Measurements from ENCODE around the gene TMEM196. TPM values are rescaled to one million over a fixed set of nuclear protein-coding genes. Genes with fewer than 3 reads are reported as not detected.

The TMEM196 gene
- total and polyA plus RNA-seq, 9 of the 15 experiments (the other 6 are each of a cell fraction or from before 2014, with no cell fraction given) = not detected

- Histone ChIP-seq H4K20me1 (replicated peaks; ENCODE audit: control insufficient read depth, insufficient read depth, low read length) (no peaks in the 10 kb centered on the region), H3K9me3 (replicated peaks; ENCODE audit: control insufficient read depth, insufficient read depth, low read depth, low read length) (no peaks in the 10 kb centered on the region), H3K27me3 (ENCODE audit: control insufficient read depth in 2 of 2, insufficient read depth in 2 of 2, low read length in 2 of 2) (no peaks in the 10 kb centered on the region), H3K9ac (ENCODE audit: insufficient read depth in 1 of 2, low read depth in 2 of 2, low read length in 2 of 2) (no peak overlapping the region), H3K27ac (ENCODE audit: extremely low read depth, low read depth, low read length) (no peak overlapping the region), H3K4me3 (no peak overlapping the region), H3K36me3 (ENCODE audit: control insufficient read depth, insufficient read depth, low read length) (no peaks in the 10 kb centered on the region), H3K79me2 (ENCODE audit: control insufficient read depth, insufficient read depth, low read length) (no peaks in the 10 kb centered on the region), H3K9me1 (ENCODE audit: control insufficient read depth, insufficient read depth, low read length) (no peaks in the 10 kb centered on the region), H2AFZ (ENCODE audit: low read depth, low read length) (no peak overlapping the region), H3K4me2 (ENCODE audit: insufficient read depth, low read length) (no peak overlapping the region), H3K4me1 (replicated peaks in 1 of 2; ENCODE audit: control insufficient read depth in 2 of 2, insufficient read depth in 2 of 2, low read length in 2 of 2) (no peaks in the 10 kb centered on the region)
- DNase-seq (ENCODE audit: extremely low read depth in 1 of 4, low spot score in 3 of 4) (no peak), ATAC-seq (no peak), FAIRE-seq (no peak)
- ChIA-PET CTCF (ENCODE audit: low intra/inter-chr PET ratio) (no interaction called here), POLR2A (no interaction called here)
- BruUV-seq (replicated peaks) = no TSS peak
- in situ Hi-C loops (cut with MboI) (no loop called here), intact Hi-C loops (cut with micrococcal nuclease) (no loop called here)
- no peak for TF ChIP-seq HMGXB4 (CRISPR knock-in tag; IDR thresholded peaks at IDR 0.05)
- no peak for TF ChIP-seq RBM17 (IDR thresholded peaks at IDR 0.05; ENCODE audit: borderline replicate concordance, low read depth, low read length)
- no peak for TF ChIP-seq RBM34 (IDR thresholded peaks at IDR 0.05; ENCODE audit: borderline replicate concordance, insufficient read depth, low read length)
- no peak for TF ChIP-seq KDM4B (IDR thresholded peaks at IDR 0.05; ENCODE audit: borderline replicate concordance in 2 of 2, low read depth in 1 of 2)
- TF ChIP-seq MIER1 (IDR thresholded peaks at IDR 0.05; ENCODE audit: low read depth) = no peak
- TF ChIP-seq ZNF449 (CRISPR knock-in tag; IDR thresholded peaks at IDR 0.05) = no peak
- no peak for TF ChIP-seq ZBTB9 (CRISPR knock-in tag; IDR thresholded peaks at IDR 0.05)
- no peak for TF ChIP-seq HDAC8 (tag; IDR thresholded peaks at IDR 0.05)
- WGBS (ENCODE audit: insufficient coverage, low coverage, missing lambda C conversion rate) = 2% methylated on average over 4 of the region's 4 CpGs
Measured at GRCh38 chr7:19776981-19777380, 3.6 kb upstream of the TMEM196 start.

Data from K562 (cell line).